TTC549 (cell line): Measurements from ENCODE around the gene TMEM121.

Experiments
- FAIRE-seq: peaks from 2 replicates; lab custom pipeline; 2012; peaks lifted over from hg19 to GRCh38; lab: Jason Lieb, UNC

The TMEM121 gene

DNA sequence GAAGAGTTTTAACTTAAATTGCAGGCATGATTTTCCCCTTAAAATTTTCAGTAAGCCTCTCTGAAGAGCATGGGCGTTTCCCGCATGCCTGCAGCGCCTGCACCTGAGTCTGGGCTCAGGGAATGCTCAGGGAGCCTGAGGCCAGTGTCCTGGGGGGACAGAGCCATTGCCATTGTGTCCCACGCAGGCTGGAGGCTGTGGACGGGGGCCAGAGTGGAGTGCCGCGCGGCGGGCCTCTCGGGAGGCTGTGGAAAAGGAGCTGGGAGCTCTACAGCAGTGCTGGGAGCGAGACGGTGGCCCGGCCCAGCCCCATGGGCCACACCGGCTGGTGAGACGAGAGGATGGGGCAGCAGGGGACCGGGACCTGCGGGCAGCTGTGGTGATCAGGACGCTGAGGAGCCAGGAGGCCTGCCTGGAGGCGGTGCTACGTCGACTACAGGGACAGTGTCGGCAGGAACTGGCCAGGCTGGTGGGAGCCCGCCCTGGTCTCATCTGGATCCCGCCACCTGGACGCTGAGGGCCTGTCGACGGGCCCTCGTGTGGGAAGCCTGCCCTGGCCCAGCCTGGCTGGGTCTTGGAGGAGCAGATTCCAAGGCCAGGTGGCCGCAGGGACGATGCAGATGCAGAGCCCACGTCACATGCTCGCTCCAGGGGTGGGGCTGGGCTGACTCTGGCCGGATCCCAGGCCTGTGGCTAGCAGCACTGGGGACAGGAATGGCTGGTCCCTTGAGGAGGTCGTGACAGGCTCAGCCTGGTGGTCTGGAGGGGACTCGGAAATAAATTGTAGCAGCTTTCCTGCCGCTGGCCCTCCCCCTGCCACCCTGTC is 27.7 kb upstream of the TMEM121 start:
- FAIRE-seq: no peak

DNA sequence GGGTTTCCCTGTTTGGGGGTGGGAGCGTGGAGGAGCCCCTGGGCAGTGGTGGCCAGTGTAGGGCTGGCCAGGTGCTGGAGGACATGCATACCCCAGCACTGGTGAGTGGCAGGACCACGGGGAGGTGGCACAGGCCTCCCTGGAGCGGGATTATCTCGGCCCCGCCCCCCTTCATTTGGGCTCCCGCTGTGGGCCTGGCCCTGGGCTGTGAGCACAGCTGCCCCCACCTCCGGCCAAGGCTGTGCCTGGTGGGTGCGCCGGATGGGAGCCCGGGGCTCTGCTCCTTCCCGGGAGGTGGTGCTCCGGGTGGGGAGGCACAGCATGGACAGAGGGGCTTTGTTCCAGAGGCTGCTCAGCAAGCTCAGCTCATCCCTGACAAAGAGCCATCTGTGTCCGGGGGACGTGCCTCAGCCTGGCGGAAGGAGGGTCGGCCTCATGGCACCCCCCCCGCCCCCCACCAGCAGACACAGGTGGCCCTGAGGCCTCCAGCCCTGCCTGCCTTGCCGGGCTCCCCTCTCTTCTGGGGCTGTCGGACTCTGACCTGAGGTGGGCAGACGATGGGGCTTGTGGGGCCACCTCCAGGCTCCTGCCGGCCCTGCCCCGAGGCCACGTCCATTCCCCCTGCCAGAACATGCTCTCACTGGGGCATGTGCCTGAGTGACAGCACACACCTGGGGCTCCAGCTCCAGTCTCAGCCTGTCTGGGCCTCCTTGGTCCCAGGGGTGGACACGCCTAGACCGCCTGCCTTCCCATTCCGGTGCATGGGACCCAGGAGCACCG is 26.9 kb upstream of the TMEM121 start:
- FAIRE-seq: no peak

- FAIRE-seq: no peak
Measured at GRCh38 chr14:105500036-105500725, 26.2 kb upstream of the TMEM121 start.

GRCh38 chr14:105500726-105501101 is 25.7 kb upstream of the TMEM121 start:
- FAIRE-seq: no peak

DNA sequence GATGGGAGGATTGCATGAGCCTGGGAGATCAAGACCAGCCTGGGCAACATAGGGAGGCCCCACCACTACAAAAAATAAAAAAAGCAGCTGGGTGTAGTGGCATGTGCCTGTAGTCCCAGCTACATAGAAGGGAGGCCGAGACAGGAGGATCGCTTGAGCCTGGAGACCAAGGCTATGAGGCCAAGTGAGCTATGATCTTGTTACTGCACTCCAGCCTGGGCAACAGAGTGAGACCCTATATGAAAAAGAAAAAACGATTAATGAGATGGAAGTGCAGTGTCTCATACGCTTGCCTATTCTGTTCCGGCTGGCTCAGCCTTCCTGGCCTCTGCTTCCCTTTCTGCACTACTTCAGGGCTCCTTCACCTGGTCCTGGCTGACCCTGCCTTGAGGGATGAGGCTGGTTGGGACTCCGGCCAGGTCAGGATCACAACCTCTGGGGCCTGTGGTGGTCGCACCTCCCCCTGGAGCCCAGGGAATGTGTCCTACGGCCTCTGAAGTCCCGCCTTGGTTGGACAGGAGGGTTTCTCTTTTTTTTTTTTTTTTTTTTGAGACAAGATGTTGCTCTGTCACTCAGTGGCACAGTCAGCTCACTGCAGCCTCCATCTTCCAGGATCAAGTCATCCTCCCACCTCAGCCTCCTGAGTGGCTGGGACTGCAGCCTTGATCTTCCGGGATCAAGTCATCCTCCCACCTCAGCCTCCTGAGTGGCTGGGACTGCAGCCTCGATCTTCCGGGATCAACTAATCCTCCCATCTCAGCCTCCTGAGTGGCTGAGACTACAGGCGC is 24.7 kb upstream of the TMEM121 start:
- no peak for FAIRE-seq

GRCh38 chr14:105502446-105503295 is 23.7 kb upstream of the TMEM121 start:
- no peak for FAIRE-seq

GRCh38 chr14:105503296-105503640 is 23.1 kb upstream of the TMEM121 start:
- FAIRE-seq: no peak

- FAIRE-seq: no peak
Measured at GRCh38 chr14:105503935-105504692, 22.3 kb upstream of the TMEM121 start.

DNA sequence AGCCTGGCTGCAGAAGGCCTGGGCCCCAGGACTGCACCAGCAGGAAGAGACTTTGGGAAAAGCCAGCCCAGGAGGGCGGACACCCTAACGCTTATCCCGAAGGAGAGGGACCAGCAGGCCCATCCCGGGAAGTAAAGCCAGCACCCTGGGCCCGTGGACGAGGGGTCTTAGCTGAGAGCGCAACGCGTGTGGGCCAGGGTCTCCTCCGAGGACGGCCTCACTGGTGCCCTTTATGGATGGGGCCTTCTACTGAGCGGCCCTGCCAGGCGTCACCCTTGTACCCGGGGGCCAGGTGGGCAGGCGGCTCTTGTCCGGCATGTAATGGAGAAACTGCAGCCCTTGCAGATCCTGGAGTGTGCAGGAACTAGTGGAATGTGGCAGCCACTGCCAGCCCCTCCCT is 21.3 kb upstream of the TMEM121 start:
- FAIRE-seq: no peak

GRCh38 chr14:105507247-105507646 is 19.1 kb upstream of the TMEM121 start:
- no peak for FAIRE-seq

GRCh38 chr14:105508069-105508468 is 18.3 kb upstream of the TMEM121 start:
- no peak for FAIRE-seq

- no peak for FAIRE-seq
Measured at GRCh38 chr14:105508601-105509000, 17.8 kb upstream of the TMEM121 start.

GRCh38 chr14:105517096-105517495 is 9.3 kb upstream of the TMEM121 start:
- FAIRE-seq: no peak

DNA sequence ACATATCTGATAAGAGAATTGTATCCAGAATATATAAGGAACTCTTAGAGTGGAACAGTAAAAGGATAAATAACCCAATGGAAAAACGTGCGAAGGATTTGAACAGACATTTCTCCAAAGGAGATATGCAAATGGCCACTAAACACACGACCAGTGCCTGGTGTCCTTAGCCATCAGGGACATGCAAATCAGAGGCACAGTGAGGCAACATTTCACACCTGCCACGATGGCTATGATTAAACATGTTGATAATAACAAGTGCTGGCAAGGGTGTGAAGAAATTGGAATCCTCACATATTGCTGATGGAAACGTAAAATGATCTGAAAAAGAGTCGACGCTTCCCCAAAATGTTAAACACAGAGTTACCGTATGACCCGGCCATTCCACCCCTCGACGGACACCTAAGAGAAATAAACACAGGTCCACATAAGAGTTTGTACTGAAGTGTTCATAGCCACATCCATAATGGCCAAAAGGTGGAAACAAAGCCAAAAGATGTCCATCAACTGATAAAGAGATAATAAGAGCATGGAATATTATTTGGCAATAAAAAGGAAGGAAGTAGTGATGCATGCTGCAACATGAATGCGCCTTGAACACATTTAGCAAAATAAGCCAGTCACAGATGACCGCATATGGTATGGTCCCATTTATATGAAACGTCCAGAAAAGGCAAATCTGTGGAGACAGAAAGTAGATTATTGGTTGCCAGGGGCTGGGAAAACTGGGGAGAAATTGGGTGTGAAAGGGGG is 6.3 kb upstream of the TMEM121 start:
- no peak for FAIRE-seq

- no peak for FAIRE-seq
Measured at GRCh38 chr14:105525326-105525725, 1.1 kb upstream of the TMEM121 start.

- no peak for FAIRE-seq
Measured at GRCh38 chr14:105526776-105527380, 495 bp downstream of the TMEM121 start.

GRCh38 chr14:105527381-105527825 is 1.0 kb downstream of the TMEM121 start:
- no peak for FAIRE-seq

DNA sequence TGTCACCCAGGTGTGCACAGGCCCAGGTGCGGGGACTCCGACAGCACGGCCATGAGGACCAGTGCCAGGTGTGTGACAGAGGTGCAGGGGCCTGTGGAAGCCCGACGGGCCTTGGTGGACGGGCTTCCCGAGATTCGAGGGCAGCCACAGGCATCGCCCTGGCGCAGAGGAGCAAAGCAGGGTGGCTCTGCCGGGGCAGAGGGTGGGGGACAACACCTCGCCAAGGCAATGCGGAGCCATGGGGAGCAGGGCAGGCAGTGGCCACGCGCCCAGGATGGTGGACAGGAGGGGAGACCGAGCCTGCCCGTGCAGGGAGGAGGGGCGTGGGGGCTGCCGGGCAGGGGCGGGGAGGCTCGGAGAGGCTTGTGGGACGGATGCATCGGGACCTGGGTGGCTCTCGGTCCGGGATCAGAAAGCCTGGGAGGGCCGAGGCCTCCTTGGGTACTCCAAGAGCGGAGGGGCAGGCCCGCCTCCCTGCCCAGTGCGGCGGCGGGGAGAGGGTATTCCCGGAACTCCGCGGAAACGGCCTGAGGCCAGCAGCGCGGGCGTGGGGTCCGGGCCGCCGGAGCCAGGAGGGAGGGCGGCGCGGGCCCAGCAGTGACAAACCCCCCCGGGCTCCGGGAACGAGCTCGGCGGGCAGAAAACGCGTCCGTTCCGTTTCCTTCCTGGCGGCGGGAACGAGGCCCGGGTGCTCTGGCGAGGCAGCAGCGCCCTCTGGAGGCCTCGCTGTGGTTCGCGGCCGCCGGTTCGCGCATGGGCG is 1.6 kb downstream of the TMEM121 start:
- FAIRE-seq: no peak
